H1 (cell line): ENCODE data around the gene LMX1B. TPM values are rescaled to one million over a fixed set of nuclear protein-coding genes. Genes with fewer than 3 reads are reported as not detected.

Experiments
- CHD1 ChIP-seq: IDR thresholded peaks from 2 replicates; pipeline ENCODE4 v1.6.1; 2012; ENCODE audit warnings: low read depth, low read length, improper control_type of control experiment
- CHD7 ChIP-seq: fragments of 300-600 bp; sonication (generic); IDR thresholded peaks from 2 replicates; pipeline ENCODE4 v1.7.1; 2012; ENCODE audit warnings: low read length, moderate library complexity, mild to moderate bottlenecking, inconsistent platforms; ENCODE audit not compliant: insufficient replicate concordance
- GABPA ChIP-seq: IDR thresholded peaks from 2 replicates; pipeline ENCODE4 v1.6.1; 2011; ENCODE audit warnings: mild to moderate bottlenecking, low read length, moderate library complexity, borderline replicate concordance; ENCODE audit not compliant: insufficient read depth
- KDM4A ChIP-seq: IDR thresholded peaks from one replicate; pipeline ENCODE4 v1.7.1; 2012; ENCODE audit warnings: low read depth, mild to moderate bottlenecking, moderate library complexity, low read length, inconsistent platforms; ENCODE audit not compliant: severe bottlenecking
- MAX ChIP-seq: IDR thresholded peaks from 2 replicates; pipeline ENCODE4 v1.6.1; 2012; ENCODE audit warnings: inconsistent platforms
- PHF8 ChIP-seq: fragments of 200-600 bp; sonication (generic); conservative IDR thresholded peaks from 2 replicates; pipeline ENCODE4 v1.7.1; 2012; ENCODE audit warnings: low read depth, mild to moderate bottlenecking, inconsistent platforms, low read length, moderate library complexity
- POLR2AphosphoS5 ChIP-seq: IDR thresholded peaks from 2 replicates; pipeline ENCODE4 v1.6.1; 2011; ENCODE audit warnings: low read depth, low read length
- RAD21 ChIP-seq, 2 experiments: IDR thresholded peaks in 1 of 2; conservative IDR thresholded peaks in 1 of 2; 2 replicates each; pipeline ENCODE4 v1.6.1; 2011; ENCODE audit warnings: low read depth in 2 of 2, low read length in 2 of 2, improper control_type of control experiment in 1 of 2, inconsistent platforms in 1 of 2, mild to moderate bottlenecking in 1 of 2, moderate library complexity in 1 of 2
- SP4 ChIP-seq: IDR thresholded peaks from 2 replicates; pipeline ENCODE4 v1.6.1; 2012; ENCODE audit warnings: low read length, inconsistent platforms
- SRF ChIP-seq: IDR thresholded peaks from 2 replicates; pipeline ENCODE4 v1.6.1; 2011; ENCODE audit warnings: mild to moderate bottlenecking, low read depth, low read length, moderate library complexity
- ZNF274 ChIP-seq: IDR thresholded peaks from 2 replicates; pipeline ENCODE4 v1.7.0; 2012; ENCODE audit warnings: low read length, borderline replicate concordance; ENCODE audit errors: extremely low read depth
- polyA plus RNA-seq, 7 experiments: library from polyadenylated mRNA; depleted of rRNA in 3 of 7; stranded (reverse) in 5 of 7; unstranded in 2 of 7; fragments of >200 nt in 5 of 7; fragments of 200-250 nt in 2 of 7; gene quantifications; 1 replicate in 5 of 7; 2 replicates in 1 of 7; 4 replicates in 1 of 7; pipeline versions ENCODE4 v1.2.1 to v1.2.3, GENCODE V29; 2011 to 2013; ENCODE audit warnings: missing spikeins in 2 of 7, mixed read lengths in 2 of 7
- total RNA-seq: library from RNA; stranded (reverse); fragmentation: NEBNext Ultra II Directional; extraction: Animal tissue kit (Norgen Biotek cat#: 25700); gene quantifications from 2 replicates; pipeline ENCODE4 v1.2.1, GENCODE V29; 2021

LMX1B gene
- total and polyA plus RNA-seq, 2 of the 8 experiments (the other 6 are each of a cell fraction or from before 2014, with no cell fraction given): 0.09 to 0.37 TPM

- TF ChIP-seq CHD7 (no peak), PHF8 (no peak), GABPA (no peak), RAD21 (IDR thresholded peaks at IDR 0.05 in 1 of 2, conservative IDR thresholded peaks at IDR 0.05 in 1 of 2; ENCODE audit: low read depth in 2 of 2, low read length in 2 of 2) (no peak), SRF (no peak), CHD1 (no peak), POLR2AphosphoS5 (no peak), ZNF274 (no peak), MAX (no peak), SP4 (no peak), KDM4A (peak; percentile 5)
Measured at GRCh38 chr9:126611193-126611591, 2.5 kb upstream of the LMX1B start (continued).
